ENCODE results near the gene MUC3A. TPM values are rescaled to one million over a fixed set of nuclear protein-coding genes. Genes with fewer than 3 reads are reported as not detected.
A peak's percentile ranks its signal among the peaks of the same experiment; 100 is the strongest.
"Not testable (repeated sequence)": the region's sequence is repeated elsewhere in the genome, so short reads cannot be mapped to it uniquely, and the experiment has no call there.

MUC3A gene
- total RNA-seq, 1 donor from 2014 or later = not detected

GRCh38 chr7:100994671-100995070 lies 45.3 kb downstream of the MUC3A start:
- H3K4me1 Mint-ChIP-seq (ENCODE audit: low read depth); intact Hi-C loops (cut with micrococcal nuclease); H3K36me3 Mint-ChIP-seq (ENCODE audit: low read depth); H3K27me3 Mint-ChIP-seq (ENCODE audit: insufficient read depth); H3K4me3 Mint-ChIP-seq; H3K27ac Mint-ChIP-seq; H3K9me3 Mint-ChIP-seq; DNase-seq (ENCODE audit: low spot score): not testable (repeated sequence)

GRCh38 chr7:100998530-100998929 lies 49.2 kb downstream of the MUC3A start:
- H3K27ac Mint-ChIP-seq; H3K4me3 Mint-ChIP-seq; H3K9me3 Mint-ChIP-seq; H3K4me1 Mint-ChIP-seq (ENCODE audit: low read depth); H3K27me3 Mint-ChIP-seq (ENCODE audit: insufficient read depth); H3K36me3 Mint-ChIP-seq (ENCODE audit: low read depth); DNase-seq (ENCODE audit: low spot score); intact Hi-C loops (cut with micrococcal nuclease): not testable (repeated sequence)

DNA sequence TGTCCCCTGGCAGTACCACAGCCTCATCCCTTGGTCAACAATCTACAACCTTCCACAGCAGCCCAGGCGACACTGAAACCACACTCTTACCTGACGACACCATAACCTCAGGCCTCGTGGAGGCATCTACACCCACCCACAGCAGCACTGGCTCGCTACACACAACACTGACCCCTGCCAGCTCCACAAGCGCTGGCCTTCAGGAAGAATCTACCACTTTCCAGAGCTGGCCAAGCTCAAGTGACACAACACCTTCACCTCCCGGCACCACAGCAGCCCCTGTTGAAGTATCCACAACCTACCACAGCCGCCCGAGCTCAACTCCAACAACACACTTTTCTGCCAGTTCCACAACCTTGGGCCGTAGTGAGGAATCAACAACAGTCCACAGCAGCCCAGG lies 50.0 kb downstream of the MUC3A start:
- H3K36me3 Mint-ChIP-seq (ENCODE audit: low read depth); H3K4me3 Mint-ChIP-seq; intact Hi-C loops (cut with micrococcal nuclease); H3K9me3 Mint-ChIP-seq; H3K4me1 Mint-ChIP-seq (ENCODE audit: low read depth); DNase-seq (ENCODE audit: low spot score); H3K27ac Mint-ChIP-seq; H3K27me3 Mint-ChIP-seq (ENCODE audit: insufficient read depth): not testable (repeated sequence)

- H3K27ac Mint-ChIP-seq; DNase-seq (ENCODE audit: low spot score); intact Hi-C loops (cut with micrococcal nuclease): not testable (repeated sequence)
Measured at GRCh38 chr7:101000025-101000424, 50.7 kb downstream of the MUC3A start.

GRCh38 chr7:101002333-101002732 lies 53.0 kb downstream of the MUC3A start:
- DNase-seq (ENCODE audit: low spot score); H3K9me3 Mint-ChIP-seq; H3K4me3 Mint-ChIP-seq; H3K4me1 Mint-ChIP-seq (ENCODE audit: low read depth); H3K27ac Mint-ChIP-seq; intact Hi-C loops (cut with micrococcal nuclease); H3K36me3 Mint-ChIP-seq (ENCODE audit: low read depth); H3K27me3 Mint-ChIP-seq (ENCODE audit: insufficient read depth): not testable (repeated sequence)

More at GRCh38 chr7:101000025-101000424, 50.7 kb downstream of the MUC3A start:
- not testable (repeated sequence) for H3K4me3 Mint-ChIP-seq; H3K4me1 Mint-ChIP-seq (ENCODE audit: low read depth); H3K36me3 Mint-ChIP-seq (ENCODE audit: low read depth); H3K27me3 Mint-ChIP-seq (ENCODE audit: insufficient read depth); H3K9me3 Mint-ChIP-seq

GRCh38 chr7:101007361-101007760 lies 58.0 kb downstream of the MUC3A start:
- H3K36me3 Mint-ChIP-seq (ENCODE audit: low read depth); DNase-seq (ENCODE audit: low spot score); H3K27me3 Mint-ChIP-seq (ENCODE audit: insufficient read depth); H3K4me3 Mint-ChIP-seq; H3K9me3 Mint-ChIP-seq; intact Hi-C loops (cut with micrococcal nuclease); H3K4me1 Mint-ChIP-seq (ENCODE audit: low read depth); H3K27ac Mint-ChIP-seq: not testable (repeated sequence)

- H3K27ac Mint-ChIP-seq = no peak overlapping the region
- H3K36me3 Mint-ChIP-seq (ENCODE audit: low read depth) = no peaks in the 10 kb centered on the region
- no peaks in the 10 kb centered on the region for H3K9me3 Mint-ChIP-seq
Measured at GRCh38 chr7:101009629-101010028, 60.3 kb downstream of the MUC3A start.

GRCh38 chr7:101012931-101013330 lies 63.6 kb downstream of the MUC3A start:
- Mint-ChIP-seq H3K4me3 (no peak overlapping the region), H3K36me3 (ENCODE audit: low read depth) (no peaks in the 10 kb centered on the region), H3K9me3 (no peaks in the 10 kb centered on the region), H3K27ac (no peak overlapping the region), H3K4me1 (ENCODE audit: low read depth) (peaks cover 12% of the 10 kb centered on the region), H3K27me3 (ENCODE audit: insufficient read depth) (peaks cover 3% of the 10 kb centered on the region)
- intact Hi-C loops (cut with micrococcal nuclease) = no loop called here
- no peak for DNase-seq (ENCODE audit: low spot score)

More at GRCh38 chr7:101009629-101010028, 60.3 kb downstream of the MUC3A start:
- no peak for DNase-seq (ENCODE audit: low spot score)
- intact Hi-C loops (cut with micrococcal nuclease) = no loop called here
- H3K27me3 Mint-ChIP-seq (ENCODE audit: insufficient read depth) = no peaks in the 10 kb centered on the region
- no peak overlapping the region for H3K4me3 Mint-ChIP-seq
- H3K4me1 Mint-ChIP-seq (ENCODE audit: low read depth) = no peaks in the 10 kb centered on the region

DNA sequence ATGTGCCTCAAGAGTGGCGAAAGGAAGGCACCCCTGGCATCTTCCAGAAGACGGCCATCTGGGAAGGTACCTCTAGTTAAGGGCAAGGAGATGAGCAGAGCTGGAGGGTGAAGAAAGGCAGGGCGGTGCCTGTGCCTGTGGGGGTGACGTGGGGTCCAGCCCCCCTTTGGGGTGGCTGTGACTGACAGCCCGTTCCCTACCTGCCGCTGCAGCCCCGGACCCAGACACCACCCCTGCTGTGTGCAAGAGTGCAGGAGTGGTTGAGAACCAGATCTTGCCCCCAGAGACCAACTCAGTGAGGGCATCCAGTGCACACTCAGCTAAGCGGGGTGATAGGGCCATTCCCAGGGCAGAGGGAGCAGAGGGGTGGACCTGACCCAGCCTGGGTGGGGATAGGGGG lies 66.3 kb downstream of the MUC3A start:
- Mint-ChIP-seq H3K4me3 (peak overlapping the region; percentile 64), H3K27ac (peak overlapping the region; percentile 73), H3K36me3 (ENCODE audit: low read depth) (no peaks in the 10 kb centered on the region), H3K27me3 (ENCODE audit: insufficient read depth) (peaks cover 5% of the 10 kb centered on the region), H3K4me1 (ENCODE audit: low read depth) (peaks cover 21% of the 10 kb centered on the region), H3K9me3 (no peaks in the 10 kb centered on the region)
- intact Hi-C loops (cut with micrococcal nuclease) = loop anchor here (2.0 kb wide), 2 partner anchors 43 to 49 kb away; no protein-coding TSS in a partner anchor
- no peak for DNase-seq (ENCODE audit: low spot score)

DNA sequence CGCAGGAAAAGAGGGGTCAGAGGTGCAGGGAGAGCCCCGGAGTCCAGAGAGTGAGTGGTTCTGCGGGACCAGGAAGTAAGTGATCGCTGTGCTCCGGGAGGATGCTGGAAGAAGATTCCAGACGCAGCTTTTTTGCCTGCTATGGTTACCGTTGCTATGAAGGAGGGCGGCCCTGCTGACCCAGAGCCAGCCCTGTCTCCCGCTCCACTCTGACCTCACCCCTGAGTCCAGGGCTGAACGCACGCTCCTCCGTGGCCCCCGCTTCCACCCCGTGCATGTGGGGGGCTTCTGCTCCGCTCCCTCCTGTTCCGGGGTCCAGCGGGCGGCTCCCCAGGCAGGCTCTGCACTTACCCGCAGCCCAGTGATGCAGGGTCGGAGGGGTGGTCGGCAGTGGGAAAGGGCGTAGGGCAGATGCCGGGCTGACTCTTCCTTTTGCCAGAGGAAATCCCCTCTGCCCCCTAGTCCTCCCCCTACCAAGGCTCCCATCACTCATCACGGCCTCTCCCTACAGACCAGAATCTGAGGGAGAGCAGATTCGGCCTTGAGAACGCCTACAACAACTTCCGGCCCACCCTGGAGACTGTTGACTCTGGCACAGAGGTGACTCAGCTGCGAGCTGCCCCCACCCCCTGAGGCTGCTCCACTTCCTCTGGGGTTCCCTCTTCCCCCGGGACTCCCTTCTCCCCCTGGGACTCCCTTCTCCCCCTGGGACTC lies 67.9 kb downstream of the MUC3A start:
- peak; percentile 65 for DNase-seq (ENCODE audit: low spot score)
- peaks cover 21% of the 10 kb centered on the region for H3K4me1 Mint-ChIP-seq (ENCODE audit: low read depth)
- peak overlapping the region; percentile 85 for H3K4me3 Mint-ChIP-seq
- no peaks in the 10 kb centered on the region for H3K9me3 Mint-ChIP-seq
- H3K27ac Mint-ChIP-seq = peak overlapping the region; percentile 88
- H3K27me3 Mint-ChIP-seq (ENCODE audit: insufficient read depth) = peaks cover 14% of the 10 kb centered on the region
- intact Hi-C loops (cut with micrococcal nuclease) = loop anchor here (2.0 kb wide), 2 partner anchors 42 to 50 kb away; no protein-coding TSS in a partner anchor
- H3K36me3 Mint-ChIP-seq (ENCODE audit: low read depth) = no peaks in the 10 kb centered on the region

Other genes with a start within 250 kb of the MUC3A start
- gene POP7, start 243.4 kb upstream of the MUC3A start, total RNA-seq = 82.7 and 84.4 TPM in 2 replicates
- gene EPO, start 229.1 kb upstream of the MUC3A start, total RNA-seq = not detected in 2 replicates
- gene ZAN, start 215.9 kb upstream of the MUC3A start, total RNA-seq = not detected in 2 replicates
- 2.4 and 2.8 TPM in 2 replicates for gene EPHB4, start 122.0 kb upstream of the MUC3A start, total RNA-seq
- 46.0 and 47.9 TPM in 2 replicates for gene SLC12A9, start 96.8 kb upstream of the MUC3A start, total RNA-seq
- gene TRIP6, start 82.1 kb upstream of the MUC3A start, total RNA-seq = 41.5 and 44.1 TPM in 2 replicates
- 294 and 306 TPM in 2 replicates for gene SRRT, start 74.4 kb upstream of the MUC3A start, total RNA-seq
- gene UFSP1, start 59.8 kb upstream of the MUC3A start, total RNA-seq = 4.1 and 5.5 TPM in 2 replicates
- gene ACHE, start 53.6 kb upstream of the MUC3A start, total RNA-seq = 0.17 and 0.21 TPM in 2 replicates
- gene MUC12, start 20.0 kb downstream of the MUC3A start, total RNA-seq = 0.44 and 0.81 TPM in 2 replicates
- gene MUC17, start 70.5 kb downstream of the MUC3A start, total RNA-seq = 0.02 TPM in 1 of 2 replicates, not detected in the other
- gene TRIM56, start 135.9 kb downstream of the MUC3A start, total RNA-seq = 41.2 and 45.7 TPM in 2 replicates
- 0.36 and 0.47 TPM in 2 replicates for gene SERPINE1, start 177.6 kb downstream of the MUC3A start, total RNA-seq
- 45.7 and 53.3 TPM in 2 replicates for gene AP1S1, start 204.9 kb downstream of the MUC3A start, total RNA-seq
- 0.10 and 0.21 TPM in 2 replicates for gene VGF, start 216.0 kb downstream of the MUC3A start, total RNA-seq
- 0.08 TPM in 1 of 2 replicates, not detected in the other for gene NAT16, start 230.8 kb downstream of the MUC3A start, total RNA-seq